GM15510 (cell line): Measurements from ENCODE around the gene FSTL1.

Experiments used
- POLR2A ChIP-seq: IDR thresholded peaks from 3 replicates; pipeline ENCODE4 v1.6.1; 2011; ENCODE audit warnings: borderline replicate concordance; ENCODE audit not compliant: insufficient read length; ENCODE audit errors: extremely low read depth

FSTL1 gene

DNA sequence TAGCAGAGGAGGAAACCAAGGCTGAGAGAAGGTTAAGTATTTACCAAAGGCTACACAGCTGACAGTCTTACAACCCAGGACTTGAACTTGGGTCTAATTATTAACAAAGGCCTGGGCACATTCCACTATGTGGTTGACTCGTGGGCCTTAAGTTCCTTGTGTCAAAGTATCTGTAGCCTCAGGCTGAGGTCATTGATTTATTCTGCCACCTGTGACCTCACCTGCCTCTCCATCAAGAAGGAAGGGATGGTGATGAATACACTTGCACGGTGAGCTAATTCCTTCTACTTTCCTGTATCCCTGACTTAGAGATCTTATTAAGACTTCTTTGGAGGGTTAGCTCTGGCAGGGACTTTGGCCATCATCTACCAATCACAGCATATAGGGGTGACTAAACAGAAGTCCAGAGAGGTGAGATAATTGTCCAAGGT lies 81.7 kb downstream of the FSTL1 start:
- TF ChIP-seq POLR2A: no peak

GRCh38 chr3:120368172-120368571 lies 82.6 kb downstream of the FSTL1 start:
- TF ChIP-seq POLR2A: no peak

- TF ChIP-seq POLR2A: no peak
Measured at GRCh38 chr3:120364821-120365220, 86.0 kb downstream of the FSTL1 start.

GRCh38 chr3:120364101-120364500 lies 86.7 kb downstream of the FSTL1 start:
- no peak for TF ChIP-seq POLR2A

DNA sequence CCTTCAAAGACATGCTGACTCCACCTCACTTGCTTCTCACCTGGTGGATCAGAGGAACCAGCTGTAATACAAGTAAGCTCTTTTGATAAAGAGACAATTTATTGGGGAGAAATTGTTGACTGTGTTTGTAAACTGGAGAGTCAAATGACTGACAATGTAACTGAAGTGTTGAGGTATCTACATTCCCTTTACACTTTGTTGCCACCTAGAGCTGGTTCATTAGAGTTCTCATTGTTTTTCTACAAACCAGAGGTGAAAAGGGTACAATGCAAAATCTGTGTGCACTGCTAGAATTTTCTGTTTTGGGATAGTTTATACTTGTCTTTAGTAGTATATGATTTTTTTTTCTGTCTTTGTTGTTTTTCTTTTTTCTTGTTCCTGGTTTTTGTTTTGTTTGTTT lies 93.0 kb downstream of the FSTL1 start:
- no peak for TF ChIP-seq POLR2A

- TF ChIP-seq POLR2A: no peak
Measured at GRCh38 chr3:120355486-120355885, 95.3 kb downstream of the FSTL1 start.

DNA sequence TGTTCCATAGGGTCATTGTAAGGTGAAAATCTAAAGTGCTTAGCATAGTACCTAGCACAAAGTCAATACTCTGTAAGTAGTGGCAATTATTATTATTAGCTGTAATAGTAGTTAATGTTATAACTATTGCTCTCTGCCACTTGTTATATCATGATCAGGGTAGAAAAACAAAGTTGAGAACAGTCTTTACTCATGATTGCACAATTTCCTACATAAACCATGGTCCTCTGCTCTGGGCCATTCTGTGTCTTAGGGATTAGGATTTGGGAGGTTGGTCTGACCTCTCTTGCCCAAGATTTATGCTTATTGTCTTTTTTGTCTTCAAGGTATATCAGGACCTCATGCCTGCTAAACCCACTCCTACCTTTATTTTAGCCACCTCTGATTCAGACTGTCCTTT lies 97.3 kb downstream of the FSTL1 start:
- TF ChIP-seq POLR2A: no peak

- no peak for TF ChIP-seq POLR2A
Measured at GRCh38 chr3:120352017-120352416, 98.8 kb downstream of the FSTL1 start.

GRCh38 chr3:120350401-120350941 lies 100.3 kb downstream of the FSTL1 start:
- TF ChIP-seq POLR2A: no peak

- TF ChIP-seq POLR2A: no peak
Measured at GRCh38 chr3:120349855-120350125, 101.0 kb downstream of the FSTL1 start.

- peak; percentile 97 for TF ChIP-seq POLR2A
Measured at GRCh38 chr3:120348991-120349854, 101.6 kb downstream of the FSTL1 start, which contains the start of gene LRRC58. Gene LRRC58, minus strand, starts transcription at chr3:120349354. Its CDS starts 111 bp downstream, at chr3:120349243.

DNA sequence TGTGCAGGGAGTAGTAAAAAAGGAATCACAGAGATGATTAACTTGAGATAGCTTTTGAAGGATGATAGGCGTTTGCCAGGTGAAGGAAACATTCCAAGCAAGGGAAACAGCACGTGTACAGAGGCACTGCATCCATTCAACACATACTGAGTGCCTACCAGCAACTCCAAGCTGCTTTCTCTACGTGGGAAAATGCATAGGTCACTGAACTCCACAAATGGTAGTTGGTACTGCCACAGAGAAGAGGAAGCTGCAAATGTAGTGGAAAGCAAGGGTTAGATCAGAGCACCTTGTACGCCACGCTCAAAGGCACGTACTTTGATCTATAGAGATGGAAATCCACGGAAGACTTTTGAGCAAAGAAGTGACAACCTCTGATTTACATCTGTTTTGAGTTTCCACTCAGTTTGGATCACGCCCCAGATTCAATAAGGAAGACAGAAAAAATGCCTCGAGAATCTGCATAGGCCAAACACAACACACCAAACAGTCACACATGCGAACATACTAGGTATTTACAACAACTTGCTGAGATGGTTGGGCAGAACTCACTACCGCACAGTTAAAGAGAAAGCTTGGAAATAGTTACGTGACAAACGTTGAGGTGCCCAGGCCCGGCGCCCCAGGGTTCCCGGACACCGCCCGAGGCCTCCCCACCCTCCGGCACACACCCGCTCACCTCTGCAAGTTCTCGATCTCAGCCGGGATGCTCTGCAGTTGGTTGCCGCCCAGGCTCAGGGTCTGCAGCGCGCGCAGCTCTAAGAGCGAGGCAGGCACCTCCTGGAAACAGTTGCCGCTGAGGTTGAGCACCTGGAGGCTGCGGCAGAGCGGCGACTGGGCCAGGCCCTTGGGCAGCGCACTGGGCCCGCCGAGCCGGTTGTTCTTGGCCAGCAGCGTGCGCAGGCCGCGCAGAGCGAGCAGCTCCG lies 102.5 kb downstream of the FSTL1 start:
- no peak for TF ChIP-seq POLR2A

GRCh38 chr3:120344349-120344748 lies 106.4 kb downstream of the FSTL1 start:
- no peak for TF ChIP-seq POLR2A
